GM19099 (cell line): ENCODE measurements around the gene PTGES2.

Experiments used
- POLR2A ChIP-seq: IDR thresholded peaks from 3 replicates; pipeline ENCODE4 v1.6.1; 2011; ENCODE audit warnings: low read depth; ENCODE audit not compliant: insufficient read length; ENCODE audit errors: extremely low read depth

The PTGES2 gene

DNA sequence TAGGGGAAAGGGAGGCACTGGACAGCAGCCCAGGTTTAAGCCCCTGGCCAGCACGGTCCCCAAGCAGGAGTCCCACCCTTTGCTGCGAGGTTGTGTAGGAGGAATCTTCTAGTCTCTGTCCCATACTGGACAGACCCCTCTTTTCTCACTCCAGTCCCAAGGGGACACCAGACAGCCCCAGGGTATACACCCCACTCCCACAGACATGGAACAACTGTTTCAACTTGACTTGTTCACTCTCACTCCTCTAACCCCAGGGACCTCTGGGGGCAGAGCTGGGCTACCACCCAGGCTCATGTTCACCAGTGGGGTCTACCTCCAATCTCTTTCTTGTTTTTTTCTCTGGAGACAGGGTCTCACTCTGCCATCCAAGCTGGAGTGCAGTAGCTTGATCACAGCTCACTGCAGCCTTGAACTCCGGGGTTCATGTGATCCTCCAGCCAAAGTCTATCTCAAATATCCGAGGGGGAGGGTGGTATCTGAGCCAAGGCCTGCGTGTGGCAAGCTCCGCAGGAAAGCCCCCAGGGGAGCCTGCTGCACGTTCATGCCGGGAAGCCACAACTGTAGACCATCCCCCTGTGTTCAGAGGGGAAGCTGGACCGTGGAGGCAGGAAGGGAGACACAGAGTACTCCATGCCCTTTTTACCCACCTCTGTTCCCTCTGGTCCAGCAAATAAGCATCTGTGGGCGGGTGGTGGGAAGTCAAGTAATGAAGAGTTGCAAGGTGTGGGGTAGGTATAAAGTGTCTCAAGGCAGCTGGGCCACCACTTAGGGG, 1.8 kb downstream of the PTGES2 start:
- TF ChIP-seq POLR2A = no peak

DNA sequence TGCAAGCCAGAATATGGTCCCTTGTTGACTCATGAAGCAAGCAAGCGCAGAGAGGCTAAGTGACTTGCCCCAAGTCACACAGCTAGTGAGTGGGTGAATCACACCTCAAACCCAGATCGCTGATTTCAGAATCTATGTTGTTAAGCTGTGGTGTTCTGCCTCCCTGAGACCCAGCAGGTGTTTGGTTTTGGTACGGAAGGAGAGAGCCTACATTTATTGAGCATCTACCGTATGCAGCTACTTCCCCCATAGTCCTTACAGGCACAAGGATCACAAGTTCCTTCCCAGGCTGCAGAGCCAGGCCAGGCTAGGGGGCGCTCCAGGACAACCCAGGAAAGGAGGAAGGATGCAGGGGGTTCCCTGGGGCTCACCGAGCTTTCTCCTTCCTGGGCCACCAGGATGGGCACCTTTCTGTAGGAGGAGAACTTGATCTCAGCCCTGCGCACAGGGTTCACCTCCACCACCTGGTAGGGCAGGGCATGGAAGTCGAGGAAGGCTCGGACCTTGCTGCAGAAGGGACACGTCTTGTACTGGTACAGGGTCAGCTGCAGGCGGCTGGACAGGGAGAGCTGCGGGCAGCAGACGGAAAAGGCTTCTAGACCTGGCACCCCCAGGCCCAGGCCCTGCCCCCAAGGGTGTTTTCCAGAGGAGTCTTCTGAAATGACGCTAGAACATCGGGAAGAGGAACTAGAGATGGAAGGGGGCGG, 2.5 kb downstream of the PTGES2 start:
- no peak for TF ChIP-seq POLR2A

DNA sequence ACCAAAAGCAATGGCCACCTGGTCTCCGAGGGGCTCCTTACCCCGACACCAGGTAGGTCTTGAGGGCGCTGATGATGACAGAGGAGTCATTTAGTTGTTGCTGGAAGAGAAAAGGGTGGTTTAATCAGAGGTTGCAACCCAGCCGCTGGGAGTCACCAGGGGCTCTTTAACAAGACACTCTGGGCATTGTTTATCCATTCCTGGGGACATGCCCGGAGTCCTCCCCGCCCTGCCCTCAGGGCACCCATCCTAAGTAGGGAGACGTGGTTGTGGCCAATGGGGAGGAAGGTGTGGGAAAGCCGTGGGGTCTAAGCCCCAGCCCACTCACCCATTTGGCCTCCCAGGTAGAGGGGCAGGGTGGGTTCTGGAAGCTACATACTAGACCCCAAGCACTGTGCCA, 3.1 kb downstream of the PTGES2 start:
- TF ChIP-seq POLR2A = no peak

DNA sequence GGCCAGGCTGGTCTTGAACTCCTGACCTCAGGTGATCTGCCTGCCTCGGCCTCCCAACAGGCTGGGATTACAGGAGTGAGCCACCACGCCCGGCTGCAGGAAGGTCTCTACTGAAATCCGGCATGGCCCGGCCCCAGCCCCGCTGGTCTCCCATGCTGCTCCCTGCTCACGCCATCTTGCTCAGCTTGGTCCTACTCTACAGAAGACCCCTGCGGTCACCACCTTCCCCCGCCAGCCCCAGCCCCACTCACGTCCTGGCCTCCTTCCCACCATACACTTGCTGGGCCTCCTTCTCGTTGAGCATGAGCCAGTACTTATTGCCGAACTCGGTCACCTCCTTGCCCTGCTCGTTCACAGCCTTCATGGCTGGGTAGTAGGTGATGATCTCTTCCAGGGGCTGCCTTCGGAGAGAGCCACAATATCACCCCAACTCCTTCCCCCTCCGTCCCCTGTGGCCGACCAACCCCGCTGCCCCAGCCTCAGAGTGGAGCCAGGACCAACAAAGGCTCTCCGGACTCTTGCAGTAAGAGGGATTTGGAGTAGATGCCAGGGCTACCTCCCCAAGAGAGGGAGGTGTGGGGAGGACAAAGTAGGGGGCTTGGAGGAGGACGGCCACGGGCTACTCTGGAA, 4.0 kb downstream of the PTGES2 start:
- TF ChIP-seq POLR2A = no peak

DNA sequence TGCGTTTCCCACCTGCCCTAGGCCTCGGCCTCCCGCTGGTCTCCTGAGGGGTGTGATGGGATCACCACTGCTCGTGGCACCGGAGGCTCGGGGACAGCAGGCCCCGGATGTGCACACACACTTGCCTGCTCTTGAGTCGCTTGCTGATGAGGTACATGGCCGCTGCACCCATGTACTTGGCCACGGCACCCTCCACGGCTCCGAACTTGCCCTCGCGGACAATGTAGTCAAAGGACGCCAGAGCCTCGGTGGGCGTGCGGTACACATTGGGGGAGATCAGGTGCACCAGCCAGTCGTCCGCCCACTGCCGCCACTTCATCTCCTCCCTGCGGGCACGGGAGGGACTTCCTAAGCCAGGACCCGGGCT, 4.7 kb downstream of the PTGES2 start:
- no peak for TF ChIP-seq POLR2A

DNA sequence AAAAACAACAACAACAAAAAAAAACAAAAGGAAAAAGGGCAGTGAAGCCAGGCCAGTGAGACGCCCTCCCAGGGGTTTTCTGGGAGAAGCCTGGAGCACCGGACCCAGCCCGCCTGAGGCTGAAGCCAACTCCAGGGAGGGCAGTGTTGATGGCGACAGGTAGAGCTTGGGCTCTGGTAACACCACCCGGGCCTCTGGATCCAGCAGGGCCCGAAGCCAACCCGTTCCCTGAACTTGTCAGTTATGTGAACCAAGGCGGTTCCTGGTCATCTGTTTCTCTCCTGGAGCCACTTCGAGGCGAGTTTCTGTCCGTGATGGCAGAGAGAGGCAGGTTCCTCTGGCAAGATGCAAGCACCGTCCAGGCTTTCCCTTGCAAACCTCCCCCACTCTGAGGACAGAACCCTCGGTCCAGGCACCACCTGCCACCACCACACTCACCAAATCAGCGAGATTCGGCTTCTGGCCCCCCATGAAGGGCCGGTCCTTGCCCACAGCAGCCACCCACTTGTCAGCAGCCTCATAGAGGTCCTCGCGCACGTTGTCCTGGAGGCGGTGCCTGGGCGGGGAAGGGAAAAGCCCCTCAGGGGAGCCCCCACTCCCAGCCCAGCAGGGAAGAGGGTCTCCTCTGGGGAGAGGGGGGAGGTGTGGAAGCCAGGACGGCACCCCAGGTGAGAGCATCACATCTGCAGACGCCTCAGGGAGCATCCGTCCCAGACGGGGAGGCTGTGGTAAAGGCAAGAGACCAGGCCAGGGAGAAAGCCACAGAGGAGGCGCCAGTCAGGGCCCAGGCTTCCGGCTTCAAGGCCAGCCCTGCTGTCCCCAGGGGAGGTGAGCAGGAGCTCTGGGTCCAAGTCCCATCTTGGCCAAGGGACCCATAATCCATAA, 5.4 kb downstream of the PTGES2 start:
- TF ChIP-seq POLR2A = no peak

DNA sequence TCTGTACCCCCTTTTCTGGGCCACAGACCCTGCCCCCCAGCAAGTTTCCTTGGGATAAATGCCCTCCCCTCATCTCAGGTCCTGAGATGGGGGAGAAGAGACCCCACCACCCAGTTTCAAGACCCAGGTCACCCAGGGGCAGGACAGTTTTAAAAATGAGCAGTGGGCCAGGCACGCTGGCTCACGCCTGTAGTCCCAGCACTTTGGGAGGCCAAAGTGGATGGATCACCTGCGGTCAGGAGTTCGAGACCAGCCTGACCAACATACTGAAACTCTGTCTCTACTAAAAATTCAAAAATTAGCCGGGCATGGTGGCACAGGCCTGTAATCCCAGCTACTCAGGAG, 6.1 kb downstream of the PTGES2 start:
- TF ChIP-seq POLR2A = no peak

DNA sequence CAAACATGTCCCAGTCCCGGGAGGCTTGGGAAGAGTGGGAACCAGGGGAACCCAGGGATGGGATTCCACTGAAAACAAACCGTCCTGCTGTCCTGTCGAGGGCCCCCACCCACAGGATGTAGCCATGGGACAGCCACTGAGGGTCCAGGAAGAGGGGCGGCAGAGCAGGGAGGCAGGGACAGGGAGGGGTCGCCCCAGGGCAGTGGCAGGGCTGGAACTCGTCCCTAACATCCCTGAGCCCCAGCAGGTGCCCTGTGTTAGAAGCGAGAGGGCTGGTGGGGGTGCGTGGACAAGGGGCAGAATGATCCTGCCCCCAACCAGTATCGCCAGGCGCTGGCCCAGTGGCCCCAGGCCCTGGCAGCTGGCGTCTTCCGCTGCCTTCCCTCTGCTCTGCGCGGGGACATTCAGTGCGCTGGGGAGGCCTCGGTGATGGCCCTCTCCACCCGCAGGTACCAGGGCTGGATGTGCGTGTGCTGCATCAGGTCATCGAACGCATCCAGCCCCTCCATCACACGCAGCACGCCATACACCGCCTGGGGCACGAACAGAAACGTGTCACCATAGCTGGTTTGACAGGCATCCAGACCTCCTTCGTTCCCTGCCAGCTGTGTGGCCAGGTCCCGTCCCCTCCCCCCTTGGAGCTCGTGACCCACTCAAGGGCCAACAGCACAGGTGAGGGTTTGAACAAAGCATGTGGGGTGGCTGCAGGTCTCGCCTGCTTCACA, 6.6 kb downstream of the PTGES2 start:
- TF ChIP-seq POLR2A = no peak

DNA sequence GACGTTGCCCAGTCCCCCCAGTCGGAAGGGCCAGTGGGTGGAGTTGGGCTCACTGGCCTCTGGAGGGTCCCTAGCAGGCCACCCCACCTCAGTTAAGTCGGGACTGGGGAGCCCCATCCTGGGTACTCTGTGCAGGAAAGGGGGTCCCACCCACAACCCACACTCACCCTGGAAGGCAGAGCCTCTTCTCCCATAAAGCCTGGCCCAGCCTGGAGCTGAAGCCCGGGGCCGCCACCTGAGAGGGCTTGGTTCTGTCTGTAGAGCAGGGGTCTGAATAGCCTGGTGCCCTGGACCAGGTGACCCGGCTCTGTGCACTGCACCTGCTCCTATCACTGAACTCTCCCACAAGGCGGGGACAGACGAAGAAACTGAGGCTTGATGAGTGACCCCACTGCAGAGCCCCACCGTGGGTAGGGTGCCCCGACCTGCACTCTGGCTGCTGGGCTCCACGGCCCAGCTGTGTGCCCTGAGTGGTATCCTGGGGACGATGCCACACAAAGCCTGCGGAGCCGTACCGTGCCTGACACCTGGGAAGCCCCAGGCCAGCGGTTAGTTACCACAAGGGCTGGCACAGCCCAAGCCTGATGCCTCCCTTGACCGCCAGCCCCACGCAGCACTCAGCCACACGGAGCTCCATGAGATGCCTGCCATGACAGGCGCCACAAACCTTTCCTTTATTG, 7.3 kb downstream of the PTGES2 start:
- no peak for TF ChIP-seq POLR2A

DNA sequence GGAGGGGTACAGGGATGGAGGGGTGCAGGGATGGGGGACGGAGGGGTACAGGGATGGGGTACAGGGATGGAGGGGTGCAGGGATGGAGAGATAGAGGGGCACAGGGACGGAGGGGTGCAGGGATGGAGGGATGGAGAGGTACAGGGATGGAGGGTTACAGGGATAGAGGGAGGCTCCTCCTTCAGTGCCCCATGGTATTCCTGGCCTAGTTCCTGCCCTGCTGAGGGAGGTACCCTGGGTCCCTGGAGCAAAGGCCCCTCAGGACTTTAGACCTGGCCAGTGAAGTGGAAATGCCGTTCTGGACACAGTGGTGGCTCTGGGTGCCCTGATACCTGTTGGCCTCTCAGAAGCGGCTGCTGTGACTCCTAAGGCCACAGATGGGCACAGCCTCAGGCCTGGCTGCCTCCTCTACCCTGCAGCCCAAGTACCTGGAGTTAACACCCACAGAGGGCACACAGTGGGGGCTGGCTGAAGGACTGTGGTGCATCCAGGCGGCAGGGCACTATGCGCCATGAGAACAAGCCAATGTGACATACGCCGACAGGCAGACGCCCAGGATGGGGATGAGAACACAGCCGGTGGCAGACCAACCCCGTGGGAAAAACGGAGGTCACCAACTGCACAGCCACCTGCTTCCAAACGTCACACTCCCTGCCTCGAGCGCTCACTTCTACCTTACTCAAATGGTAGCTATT, 8.4 kb downstream of the PTGES2 start:
- no peak for TF ChIP-seq POLR2A

DNA sequence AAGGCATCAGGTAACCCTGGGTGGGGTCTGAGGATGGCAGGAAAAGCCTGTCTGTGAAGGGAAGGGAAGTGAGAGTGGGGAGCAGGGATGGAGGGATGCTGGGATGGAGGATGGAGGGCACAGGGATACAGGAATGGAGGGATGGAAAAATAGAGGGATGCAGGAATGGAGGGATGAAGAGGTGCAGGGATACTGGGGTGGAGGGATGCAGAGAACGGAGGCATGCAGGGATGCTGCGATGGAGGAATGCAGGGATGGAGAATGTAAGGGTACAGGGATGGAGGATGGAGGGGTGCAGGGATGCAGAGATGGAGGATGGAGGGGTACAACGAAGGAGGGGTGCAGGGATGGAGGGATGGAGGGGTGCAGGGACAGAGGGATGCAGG, 9.1 kb downstream of the PTGES2 start:
- no peak for TF ChIP-seq POLR2A

DNA sequence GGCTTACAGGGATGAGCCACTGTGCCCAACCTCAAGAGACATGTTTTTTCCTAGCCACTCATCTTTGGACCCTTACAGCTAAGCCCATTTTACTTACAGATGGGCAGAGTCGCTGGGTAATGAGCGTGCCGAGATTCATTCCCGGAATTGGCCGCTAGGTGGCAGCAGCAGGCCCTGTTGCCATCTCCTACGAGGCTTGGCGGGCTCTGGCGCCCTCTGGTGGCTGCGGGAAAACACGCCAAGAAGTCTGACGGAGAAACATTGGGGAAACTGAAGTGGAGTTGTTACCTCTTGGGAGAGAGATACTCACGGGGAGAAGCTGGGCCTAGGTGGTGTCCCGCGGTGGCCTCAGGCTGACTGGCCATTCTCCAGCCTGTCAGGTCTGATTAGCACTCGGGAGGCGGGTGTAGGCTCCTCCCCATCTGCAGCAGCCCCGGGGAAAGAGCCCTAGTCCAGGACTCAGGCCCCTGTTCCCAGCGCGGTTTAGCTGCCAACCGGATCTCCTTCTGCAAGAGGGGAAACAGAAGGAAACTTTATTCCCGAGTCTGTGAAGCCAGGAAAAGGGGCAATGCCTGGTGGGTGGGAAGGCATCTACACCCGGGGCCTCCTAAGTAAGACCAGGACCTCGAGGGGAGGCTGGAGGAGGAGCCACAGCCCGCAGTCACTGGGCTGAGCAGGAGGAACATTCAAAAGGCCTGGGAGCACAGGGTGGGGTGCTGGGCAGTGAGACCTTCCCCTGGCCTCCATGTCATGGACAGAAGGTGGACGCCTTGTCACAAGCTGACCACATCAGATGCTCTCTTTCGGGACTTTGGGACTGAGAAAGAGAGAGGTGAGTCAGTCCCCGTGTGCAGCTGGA, 9.7 kb downstream of the PTGES2 start:
- TF ChIP-seq POLR2A = no peak
